ENCODE measurements around the gene LRFN5. TPM values are rescaled to one million over a fixed set of nuclear protein-coding genes. Genes with fewer than 3 reads are reported as not detected.
A peak's percentile ranks its signal among the peaks of the same experiment; 100 is the strongest.
"Not testable (repeated sequence)": the region's sequence is repeated elsewhere in the genome, so short reads cannot be mapped to it uniquely, and the experiment has no call there.

LRFN5 gene
- total RNA-seq, 1 donor from 2014 or later = not detected

GRCh38 chr14:41650802-41651201 lies 44.1 kb downstream of the LRFN5 start:
- intact Hi-C loops (cut with micrococcal nuclease) = no loop called here
- Mint-ChIP-seq H3K9me3 (no peaks in the 10 kb centered on the region), H3K4me1 (ENCODE audit: low read depth) (no peaks in the 10 kb centered on the region), H3K36me3 (ENCODE audit: low read depth) (no peaks in the 10 kb centered on the region), H3K27me3 (ENCODE audit: insufficient read depth) (no peaks in the 10 kb centered on the region), H3K4me3 (no peak overlapping the region), H3K27ac (no peak overlapping the region)
- no peak for DNase-seq (ENCODE audit: low spot score)

GRCh38 chr14:41654196-41654595 lies 47.5 kb downstream of the LRFN5 start:
- Mint-ChIP-seq H3K27me3 (ENCODE audit: insufficient read depth) (no peaks in the 10 kb centered on the region), H3K4me3 (no peak overlapping the region), H3K9me3 (no peaks in the 10 kb centered on the region), H3K27ac (no peak overlapping the region), H3K4me1 (ENCODE audit: low read depth) (no peaks in the 10 kb centered on the region), H3K36me3 (ENCODE audit: low read depth) (no peaks in the 10 kb centered on the region)
- DNase-seq (ENCODE audit: low spot score) = no peak
- intact Hi-C loops (cut with micrococcal nuclease) = no loop called here

GRCh38 chr14:41662780-41663472 lies 56.2 kb downstream of the LRFN5 start:
- no peaks in the 10 kb centered on the region for H3K36me3 Mint-ChIP-seq (ENCODE audit: low read depth)
- H3K9me3 Mint-ChIP-seq = no peaks in the 10 kb centered on the region
- H3K4me1 Mint-ChIP-seq (ENCODE audit: low read depth) = no peaks in the 10 kb centered on the region
- no peaks in the 10 kb centered on the region for H3K27me3 Mint-ChIP-seq (ENCODE audit: insufficient read depth)
- no peak for DNase-seq (ENCODE audit: low spot score)
- no peak overlapping the region for H3K27ac Mint-ChIP-seq
- no peak overlapping the region for H3K4me3 Mint-ChIP-seq
- intact Hi-C loops (cut with micrococcal nuclease) = no loop called here

GRCh38 chr14:41663473-41663850 lies 56.8 kb downstream of the LRFN5 start:
- Mint-ChIP-seq H3K4me3 (no peak overlapping the region), H3K27ac (no peak overlapping the region), H3K27me3 (ENCODE audit: insufficient read depth) (no peaks in the 10 kb centered on the region), H3K36me3 (ENCODE audit: low read depth) (no peaks in the 10 kb centered on the region), H3K4me1 (ENCODE audit: low read depth) (no peaks in the 10 kb centered on the region), H3K9me3 (no peaks in the 10 kb centered on the region)
- intact Hi-C loops (cut with micrococcal nuclease) = no loop called here
- DNase-seq (ENCODE audit: low spot score) = no peak

GRCh38 chr14:41666301-41666700 lies 59.6 kb downstream of the LRFN5 start:
- Mint-ChIP-seq H3K27ac (no peak overlapping the region), H3K4me1 (ENCODE audit: low read depth) (no peaks in the 10 kb centered on the region)

GRCh38 chr14:41668356-41668755 lies 61.7 kb downstream of the LRFN5 start:
- Mint-ChIP-seq H3K4me3 (no peak overlapping the region), H3K27ac (no peak overlapping the region), H3K36me3 (ENCODE audit: low read depth) (no peaks in the 10 kb centered on the region), H3K27me3 (ENCODE audit: insufficient read depth) (no peaks in the 10 kb centered on the region), H3K4me1 (ENCODE audit: low read depth) (no peaks in the 10 kb centered on the region), H3K9me3 (no peaks in the 10 kb centered on the region)
- intact Hi-C loops (cut with micrococcal nuclease) = no loop called here
- DNase-seq (ENCODE audit: low spot score) = no peak

More at GRCh38 chr14:41666301-41666700, 59.6 kb downstream of the LRFN5 start:
- Mint-ChIP-seq H3K4me3 (no peak overlapping the region), H3K27me3 (ENCODE audit: insufficient read depth) (no peaks in the 10 kb centered on the region), H3K9me3 (no peaks in the 10 kb centered on the region), H3K36me3 (ENCODE audit: low read depth) (no peaks in the 10 kb centered on the region)
- no peak for DNase-seq (ENCODE audit: low spot score)
- intact Hi-C loops (cut with micrococcal nuclease) = no loop called here

GRCh38 chr14:41673601-41674000 lies 66.9 kb downstream of the LRFN5 start:
- DNase-seq (ENCODE audit: low spot score); H3K4me3 Mint-ChIP-seq; H3K27ac Mint-ChIP-seq; H3K36me3 Mint-ChIP-seq (ENCODE audit: low read depth); H3K9me3 Mint-ChIP-seq; H3K27me3 Mint-ChIP-seq (ENCODE audit: insufficient read depth); H3K4me1 Mint-ChIP-seq (ENCODE audit: low read depth); intact Hi-C loops (cut with micrococcal nuclease): not testable (repeated sequence)

GRCh38 chr14:41674511-41674971 lies 67.9 kb downstream of the LRFN5 start:
- intact Hi-C loops (cut with micrococcal nuclease); H3K27me3 Mint-ChIP-seq (ENCODE audit: insufficient read depth); H3K36me3 Mint-ChIP-seq (ENCODE audit: low read depth); H3K4me3 Mint-ChIP-seq; H3K9me3 Mint-ChIP-seq; H3K27ac Mint-ChIP-seq; DNase-seq (ENCODE audit: low spot score); H3K4me1 Mint-ChIP-seq (ENCODE audit: low read depth): not testable (repeated sequence)

GRCh38 chr14:41699486-41699885 lies 92.8 kb downstream of the LRFN5 start:
- no peak overlapping the region for H3K27ac Mint-ChIP-seq

GRCh38 chr14:41718477-41719166 lies 111.9 kb downstream of the LRFN5 start:
- H3K27me3 Mint-ChIP-seq (ENCODE audit: insufficient read depth) = no peaks in the 10 kb centered on the region
- no peak overlapping the region for H3K4me3 Mint-ChIP-seq
- no peaks in the 10 kb centered on the region for H3K4me1 Mint-ChIP-seq (ENCODE audit: low read depth)
- DNase-seq (ENCODE audit: low spot score) = no peak
- H3K36me3 Mint-ChIP-seq (ENCODE audit: low read depth) = no peaks in the 10 kb centered on the region
- no peaks in the 10 kb centered on the region for H3K9me3 Mint-ChIP-seq
- H3K27ac Mint-ChIP-seq = no peak overlapping the region
- intact Hi-C loops (cut with micrococcal nuclease) = no loop called here

More at GRCh38 chr14:41699486-41699885, 92.8 kb downstream of the LRFN5 start:
- Mint-ChIP-seq H3K27me3 (ENCODE audit: insufficient read depth) (no peaks in the 10 kb centered on the region), H3K4me3 (no peak overlapping the region), H3K9me3 (no peaks in the 10 kb centered on the region), H3K36me3 (ENCODE audit: low read depth) (no peaks in the 10 kb centered on the region), H3K4me1 (ENCODE audit: low read depth) (no peaks in the 10 kb centered on the region)
- no peak for DNase-seq (ENCODE audit: low spot score)
- intact Hi-C loops (cut with micrococcal nuclease) = no loop called here

- no peak overlapping the region for H3K27ac Mint-ChIP-seq
- no peaks in the 10 kb centered on the region for H3K4me1 Mint-ChIP-seq (ENCODE audit: low read depth)
- no peaks in the 10 kb centered on the region for H3K36me3 Mint-ChIP-seq (ENCODE audit: low read depth)
- peaks cover 11% of the 10 kb centered on the region for H3K9me3 Mint-ChIP-seq
- H3K27me3 Mint-ChIP-seq (ENCODE audit: insufficient read depth) = no peaks in the 10 kb centered on the region
- DNase-seq (ENCODE audit: low spot score) = no peak
- H3K4me3 Mint-ChIP-seq = no peak overlapping the region
- intact Hi-C loops (cut with micrococcal nuclease) = no loop called here
These were observed 132.5 kb downstream of the LRFN5 start for GRCh38 chr14:41739203-41739602.

- no peaks in the 10 kb centered on the region for H3K9me3 Mint-ChIP-seq
- no peak for DNase-seq (ENCODE audit: low spot score)
- no peaks in the 10 kb centered on the region for H3K36me3 Mint-ChIP-seq (ENCODE audit: low read depth)
- H3K27me3 Mint-ChIP-seq (ENCODE audit: insufficient read depth) = no peaks in the 10 kb centered on the region
- intact Hi-C loops (cut with micrococcal nuclease) = no loop called here
- no peak overlapping the region for H3K27ac Mint-ChIP-seq
- H3K4me1 Mint-ChIP-seq (ENCODE audit: low read depth) = no peaks in the 10 kb centered on the region
- no peak overlapping the region for H3K4me3 Mint-ChIP-seq
These were observed 136.5 kb downstream of the LRFN5 start for GRCh38 chr14:41743140-41743539.

GRCh38 chr14:41749429-41749828 lies 142.8 kb downstream of the LRFN5 start:
- H3K9me3 Mint-ChIP-seq = peaks cover 3% of the 10 kb centered on the region
- intact Hi-C loops (cut with micrococcal nuclease) = no loop called here
- H3K27me3 Mint-ChIP-seq (ENCODE audit: insufficient read depth) = no peaks in the 10 kb centered on the region
- H3K27ac Mint-ChIP-seq = peak overlapping the region; percentile 53
- H3K4me3 Mint-ChIP-seq = peak overlapping the region; percentile 63
- no peak for DNase-seq (ENCODE audit: low spot score)
- no peaks in the 10 kb centered on the region for H3K36me3 Mint-ChIP-seq (ENCODE audit: low read depth)
- peaks cover 9% of the 10 kb centered on the region for H3K4me1 Mint-ChIP-seq (ENCODE audit: low read depth)

Data from activated T-helper 1 cell treated with anti-CD3 and anti-CD28 coated beads, Interleukin-12 subunit alpha, Interleukin-12 subunit beta, Interleukin-2, Interleukin-4 antibody, amounts not matched to agents 30 ng/mL and 10 ng/mL and 1 ng/mL, durations not matched to agents 14 hours and 24 hours and 36 hours (primary cell).